Amniotic stem cell (primary cell): ENCODE results near the gene ME3.
A peak's percentile ranks its signal among the peaks of the same experiment; 100 is the strongest.
"Not testable (repeated sequence)": the region's sequence is repeated elsewhere in the genome, so short reads cannot be mapped to it uniquely, and the experiment has no call there.

Experiments
- DNase-seq: peaks from one replicate; lab custom pipeline; 2025; lab: John Stamatoyannopoulos, UW

The ME3 gene

DNA sequence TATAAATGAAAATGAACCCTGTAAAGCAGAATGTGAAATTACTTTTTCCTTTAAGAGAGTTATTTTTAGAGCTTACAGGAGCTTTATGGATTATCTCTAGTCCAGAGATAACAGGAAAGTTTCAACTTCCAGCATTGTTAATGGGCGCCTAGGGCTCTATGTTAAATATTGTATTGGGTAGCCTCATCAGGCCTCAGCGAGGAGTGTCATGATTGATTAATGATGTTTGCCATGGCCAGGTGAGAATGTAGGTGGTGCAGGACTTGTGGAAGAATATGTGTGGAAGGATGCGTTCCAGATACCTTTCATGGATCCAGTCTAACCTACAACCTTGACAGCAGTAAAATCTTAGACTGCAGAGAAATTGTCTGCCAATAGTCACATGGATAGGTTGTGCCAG is 50.6 kb downstream of the ME3 start:
- no peak for DNase-seq

DNA sequence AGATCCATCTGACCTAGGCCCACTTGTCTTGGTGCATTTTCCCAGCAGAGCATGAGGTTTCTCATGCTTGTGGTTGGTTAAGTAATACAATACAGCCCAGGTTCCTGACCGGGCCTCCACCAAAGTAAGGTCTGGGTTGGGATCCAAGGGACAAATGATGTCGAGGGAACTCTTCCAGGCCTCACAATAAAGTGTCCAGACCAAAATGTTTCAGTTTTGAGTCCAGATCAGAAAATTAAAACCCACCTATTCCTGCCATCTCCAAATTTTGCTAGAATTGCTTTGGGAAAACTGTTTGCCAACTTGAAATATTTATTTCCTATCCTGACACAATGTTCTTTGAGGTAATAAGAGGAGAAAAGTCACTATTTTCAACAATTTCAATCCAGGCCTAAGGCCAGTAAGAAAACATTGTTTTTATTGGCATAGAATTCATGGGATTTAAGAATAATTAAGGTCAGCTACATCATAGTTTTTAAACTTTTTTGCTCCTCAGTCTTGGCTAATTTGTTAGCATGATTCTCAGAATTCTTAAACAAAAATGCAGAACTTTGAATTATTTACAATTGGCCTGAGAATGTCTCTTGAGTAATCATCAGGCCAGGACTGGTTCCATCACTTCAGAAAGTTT is 51.4 kb downstream of the ME3 start:
- DNase-seq: peak; percentile 25

DNA sequence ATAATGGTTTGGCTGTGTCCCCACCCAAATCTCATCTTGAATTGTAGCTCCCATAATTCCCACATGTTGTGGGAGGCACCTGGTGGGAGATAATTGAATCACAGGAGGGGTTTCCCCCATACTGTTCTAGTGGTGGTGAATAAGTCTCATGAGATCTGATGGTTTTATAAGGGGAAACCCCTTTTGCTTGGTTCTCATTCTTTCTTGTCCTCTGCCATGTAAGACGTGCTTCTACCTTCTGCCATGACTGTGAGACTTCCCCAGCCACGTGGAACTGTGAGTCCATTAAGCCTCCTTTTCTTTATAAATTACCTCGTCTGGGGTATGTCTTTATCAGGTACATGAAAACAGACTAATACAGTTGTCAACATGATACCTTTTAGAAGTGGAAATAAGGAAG is 53.0 kb downstream of the ME3 start:
- not testable (repeated sequence) for DNase-seq

DNA sequence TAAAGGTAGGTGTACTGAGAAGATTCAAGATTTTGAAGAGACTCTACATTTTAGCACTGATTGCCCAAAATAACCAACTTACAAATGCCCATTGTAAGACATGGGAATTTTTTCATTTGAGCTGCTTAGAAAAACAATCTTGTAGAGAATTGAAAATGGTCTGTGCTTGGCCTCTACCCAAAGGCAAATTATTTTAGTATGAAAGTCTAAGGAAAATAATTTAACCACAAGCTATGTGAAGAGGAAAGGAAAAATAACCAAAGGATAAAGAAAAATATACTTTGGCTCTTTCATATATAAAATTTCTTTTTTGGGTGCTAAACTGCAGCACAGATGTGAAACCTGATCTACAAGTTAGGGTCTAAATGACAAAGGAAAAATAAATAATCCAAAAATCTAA is 54.9 kb downstream of the ME3 start:
- DNase-seq: peak; percentile 22

DNA sequence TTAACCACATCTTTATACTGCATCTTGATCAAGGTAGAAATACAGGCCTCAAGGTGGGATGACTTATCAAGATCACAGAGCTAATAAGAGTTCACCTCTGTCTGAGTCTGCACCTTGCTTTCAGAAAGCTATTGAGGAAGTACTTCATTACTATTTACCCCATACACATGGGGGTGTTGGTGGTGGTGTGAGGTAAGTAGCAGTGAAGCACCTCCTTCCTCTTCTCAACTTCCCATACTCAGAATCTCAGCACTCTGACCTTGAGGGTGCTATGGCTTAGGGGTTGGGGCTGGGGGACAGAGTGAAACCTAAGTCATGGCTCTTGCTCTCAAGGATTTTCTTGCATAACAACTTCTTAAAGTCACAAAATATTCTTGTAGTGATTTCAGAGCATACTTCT is 56.9 kb downstream of the ME3 start:
- no peak for DNase-seq

DNA sequence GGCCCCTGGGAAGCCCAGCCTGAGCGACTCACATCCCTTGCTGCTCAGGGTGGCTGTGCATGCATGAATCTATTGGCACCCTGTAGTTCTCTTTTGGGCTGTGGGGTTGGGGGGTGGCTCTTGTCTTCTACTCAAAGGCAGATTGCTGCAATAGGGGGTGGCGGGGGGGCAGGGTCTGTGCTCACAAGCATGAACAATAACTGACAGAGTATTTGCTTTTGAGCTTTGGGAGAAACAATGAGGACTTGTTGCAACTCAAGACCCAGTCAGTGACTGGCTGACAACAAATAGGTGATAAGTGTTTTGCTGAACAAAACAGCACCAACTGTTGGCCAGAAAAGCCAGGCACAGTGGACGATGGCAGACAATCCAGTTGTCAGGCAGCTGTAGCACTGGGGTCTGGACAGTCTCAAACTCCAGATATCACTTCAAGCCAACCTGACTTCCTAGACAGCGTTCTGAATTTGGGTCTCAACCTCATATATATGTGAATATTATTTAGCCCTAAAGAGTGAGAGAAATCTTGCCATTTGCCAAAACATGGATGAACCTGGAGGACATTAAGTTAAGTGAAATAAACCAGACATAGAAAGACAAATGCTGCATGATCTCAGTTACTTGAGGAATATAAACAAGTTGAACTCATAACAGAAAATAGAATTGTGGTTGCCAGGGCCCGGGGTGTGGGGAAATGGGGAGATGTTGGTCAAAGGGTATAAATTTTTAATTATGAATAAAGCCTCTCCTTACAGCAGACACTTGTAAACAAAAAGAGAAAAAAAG is 61.7 kb downstream of the ME3 start:
- no peak for DNase-seq

DNA sequence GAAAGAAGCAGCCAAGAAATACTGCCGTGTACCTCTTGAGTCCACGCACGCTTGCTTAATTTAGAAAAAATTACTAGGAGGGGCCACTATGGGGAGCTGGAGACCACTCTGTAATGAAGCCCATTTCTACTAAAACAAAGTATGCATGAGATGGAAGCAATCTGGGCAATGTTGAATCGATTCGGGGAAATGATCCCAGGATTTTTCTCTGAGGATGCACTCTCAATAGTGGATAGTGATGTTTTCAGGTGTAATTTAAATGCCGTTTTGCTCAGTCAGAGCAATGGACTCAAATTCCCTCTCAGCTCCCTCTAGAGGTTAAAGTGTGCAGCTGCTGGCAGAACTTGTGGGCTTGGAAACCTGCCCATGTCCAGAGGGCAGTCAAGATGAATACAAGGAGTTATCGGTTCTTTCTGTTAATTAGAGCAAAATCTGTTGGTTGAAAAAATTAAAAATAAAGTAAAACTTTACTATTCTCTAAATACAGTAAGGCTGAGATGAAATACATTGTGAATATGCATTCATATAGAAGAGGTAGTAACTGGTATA is 64.1 kb downstream of the ME3 start:
- DNase-seq: peak; percentile 62

DNA sequence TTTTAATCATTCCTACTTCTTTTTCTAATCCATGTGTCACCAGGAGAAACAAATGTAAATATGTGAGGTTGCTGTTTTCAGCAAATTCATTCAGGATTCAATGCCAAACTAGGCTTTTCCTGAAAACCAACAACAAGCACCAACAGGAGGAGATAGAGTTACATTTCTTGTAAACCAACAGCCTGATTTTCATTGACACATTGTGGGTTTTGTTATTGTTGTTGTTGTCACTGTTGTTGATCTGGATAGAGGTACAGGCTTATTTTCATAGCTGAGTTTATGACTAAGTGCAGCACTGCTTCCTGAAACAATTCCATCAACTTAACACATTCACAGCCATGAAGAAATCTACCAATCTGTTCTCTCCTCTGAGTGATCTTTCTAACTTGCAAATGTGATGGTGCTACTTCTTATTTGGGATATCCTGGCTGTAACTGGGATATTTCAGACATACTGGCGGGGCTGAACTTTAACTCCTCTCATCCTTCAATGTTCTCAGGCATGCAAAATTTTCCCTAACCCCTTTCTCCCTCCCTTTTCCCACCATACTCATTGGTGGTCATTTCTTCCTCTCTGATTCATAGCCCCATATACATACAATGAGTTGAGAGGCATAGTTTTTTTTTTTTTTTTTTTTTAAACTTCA is 65.5 kb downstream of the ME3 start:
- DNase-seq: no peak

DNA sequence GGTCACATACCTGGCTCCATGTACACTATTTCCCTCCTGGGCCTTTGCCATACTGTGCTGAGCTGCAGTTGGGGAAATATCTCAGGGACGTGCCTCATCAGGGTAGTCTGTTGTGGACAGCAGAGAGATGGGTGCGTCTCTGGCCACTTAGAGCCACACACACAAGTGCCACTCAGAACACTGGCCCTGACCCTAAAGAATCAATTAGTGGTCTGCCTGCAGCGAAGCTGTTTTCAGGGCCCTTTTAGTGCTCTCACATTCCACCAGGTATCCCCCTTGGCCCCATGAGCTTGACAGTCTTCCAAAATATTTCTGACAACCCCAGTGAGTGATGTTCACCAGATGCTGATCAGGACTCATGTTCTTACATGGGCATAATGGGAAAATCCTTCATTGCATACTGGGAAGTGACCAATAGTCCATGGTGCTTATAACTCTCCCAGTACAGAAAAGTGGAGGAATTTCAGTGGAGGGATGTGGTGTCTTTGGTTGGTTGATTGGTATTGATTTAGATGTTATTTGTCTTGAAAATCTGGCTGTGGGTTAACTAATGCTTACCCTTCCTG is 66.1 kb downstream of the ME3 start:
- DNase-seq: no peak

DNA sequence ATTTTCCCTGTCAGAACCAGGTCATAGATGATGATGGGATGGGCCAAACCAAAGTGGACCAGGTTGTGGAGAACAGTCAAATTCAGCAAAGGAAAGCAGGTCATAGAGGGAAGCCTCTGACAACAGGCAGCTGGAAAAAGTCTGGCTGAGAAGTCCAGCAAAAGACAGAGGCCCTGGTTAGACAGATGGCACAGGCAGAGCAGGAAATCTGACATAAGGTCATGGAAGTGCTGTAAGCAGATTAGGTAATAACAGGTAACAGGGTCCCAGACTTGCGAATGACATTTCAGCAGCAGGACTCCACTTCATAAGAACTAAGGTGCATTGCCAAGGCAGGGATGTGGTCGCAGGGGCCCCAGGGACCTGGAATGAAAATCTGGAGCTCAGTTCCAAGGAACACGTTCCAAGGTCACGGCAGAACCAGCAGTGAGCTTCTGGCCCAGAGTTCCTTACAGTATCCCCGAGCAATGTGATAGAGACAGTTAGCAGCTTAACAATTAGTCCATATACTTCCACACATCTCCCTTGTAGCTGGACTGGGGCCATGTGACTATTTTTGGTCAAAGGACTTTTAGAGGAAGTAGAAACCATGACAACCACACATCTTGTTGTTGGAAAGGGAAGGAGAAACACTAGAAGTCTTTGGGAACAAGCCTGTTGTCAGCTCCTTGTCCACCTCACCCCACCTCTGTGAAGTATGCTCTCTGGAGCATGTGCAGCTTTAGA is 75.4 kb downstream of the ME3 start:
- DNase-seq: no peak

DNA sequence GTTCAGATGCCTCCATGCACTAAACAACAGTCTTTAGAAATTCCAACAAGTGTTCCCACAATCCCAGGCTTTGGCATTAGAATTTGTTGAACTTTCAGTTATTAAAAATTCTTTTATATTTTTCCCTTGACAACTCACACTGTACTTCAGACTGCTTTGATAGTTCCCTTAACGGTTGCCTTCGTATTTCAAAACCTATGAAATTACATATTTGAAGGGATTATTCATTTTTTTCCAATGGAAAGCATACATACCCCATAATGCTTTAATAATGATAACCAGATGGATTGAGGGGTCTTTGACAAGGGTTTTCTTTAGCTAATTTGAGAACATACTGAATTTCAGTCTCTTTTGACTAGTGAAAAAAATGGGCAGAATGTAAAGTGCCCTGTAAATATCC is 76.5 kb downstream of the ME3 start:
- DNase-seq: no peak

DNA sequence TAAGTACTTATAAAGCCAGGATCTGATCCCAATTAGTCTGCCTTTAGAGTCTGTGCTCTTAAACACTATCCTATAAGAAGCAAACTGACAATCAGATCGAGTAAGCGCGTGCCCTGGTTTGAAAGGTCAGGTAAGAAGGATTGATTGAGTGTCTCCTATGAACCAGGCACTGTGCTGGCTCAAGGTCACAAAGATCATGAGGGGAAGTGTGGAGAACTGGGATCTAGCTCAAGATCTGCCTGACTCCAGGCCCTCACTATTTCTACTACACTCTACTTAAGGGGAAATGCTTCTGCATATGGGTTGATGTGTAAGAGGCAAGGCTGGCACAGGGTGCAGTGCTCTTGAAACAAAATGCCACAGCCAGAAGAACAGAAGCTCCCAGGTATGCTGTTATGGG is 77.0 kb downstream of the ME3 start:
- no peak for DNase-seq

DNA sequence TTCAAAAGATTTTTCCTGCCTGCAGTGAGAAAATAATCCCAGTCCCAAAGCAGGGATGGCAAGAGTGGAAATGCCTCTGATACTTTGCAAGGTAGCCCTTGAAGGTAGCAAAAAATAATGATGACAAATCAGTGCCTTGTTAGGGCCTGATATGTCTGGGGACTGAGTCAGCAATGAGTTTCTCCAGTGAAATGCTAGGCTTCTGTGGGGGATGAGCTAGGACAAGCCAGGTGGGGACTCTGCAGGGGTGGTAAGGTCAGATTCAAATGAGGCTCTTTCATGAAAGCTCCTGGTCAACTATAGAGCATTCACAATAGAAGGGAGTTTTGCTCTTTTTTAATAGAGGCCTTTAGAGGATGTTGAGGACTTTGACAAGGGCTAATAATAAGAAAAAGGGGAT is 77.7 kb downstream of the ME3 start:
- no peak for DNase-seq

DNA sequence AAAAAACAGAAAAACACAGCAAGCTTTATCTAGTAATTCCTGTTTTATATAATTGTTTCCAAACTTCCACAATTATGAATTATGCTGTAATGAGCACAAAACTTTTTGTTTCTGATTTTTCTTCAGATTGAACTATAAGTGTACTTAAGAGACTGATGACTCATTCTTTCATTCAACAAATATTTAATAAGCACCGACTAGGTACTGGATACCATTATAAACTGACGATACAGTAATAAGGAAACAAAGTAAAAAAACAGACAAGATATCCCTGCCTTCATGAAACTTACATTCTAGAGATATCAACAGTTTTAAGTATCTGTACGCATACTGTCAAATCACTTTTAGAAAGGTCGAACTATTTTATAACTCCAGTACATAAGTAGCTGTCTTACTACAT is 78.6 kb downstream of the ME3 start:
- DNase-seq: no peak

DNA sequence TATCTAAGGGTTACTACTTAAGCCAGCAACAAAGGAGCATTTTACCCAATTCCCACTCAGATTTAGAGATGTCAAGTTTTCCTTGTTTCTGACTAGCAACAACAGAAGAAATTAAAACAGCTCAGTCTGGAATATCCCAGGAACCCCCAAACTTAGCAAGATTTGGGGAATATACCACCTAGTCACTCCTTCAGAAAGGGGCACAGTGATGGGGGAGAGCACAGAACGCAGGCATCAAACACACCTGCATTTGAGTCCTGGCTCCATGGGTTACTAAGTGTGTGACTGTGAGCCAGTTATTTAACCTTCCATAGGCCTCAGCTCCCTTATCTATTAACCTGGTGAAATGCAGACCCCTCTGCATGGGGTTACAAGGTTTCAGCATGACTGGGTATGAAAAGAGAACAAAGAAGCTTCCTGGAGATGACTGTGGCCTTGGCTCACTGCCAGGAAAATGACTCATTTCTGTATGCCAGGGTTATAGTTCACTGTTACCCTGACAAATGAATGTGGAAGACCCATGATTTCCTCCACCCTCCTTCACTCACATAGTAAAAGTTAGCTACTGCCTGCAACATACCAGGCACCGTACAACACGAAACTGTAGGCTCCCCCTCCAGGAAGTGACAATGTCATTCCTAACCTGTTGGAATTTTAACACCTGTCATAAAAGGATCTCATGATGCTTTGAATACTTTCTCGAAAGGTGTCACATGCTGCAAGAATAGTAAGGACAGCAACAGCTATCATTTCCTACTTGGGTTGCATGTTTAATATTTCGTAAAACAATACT is 79.6 kb downstream of the ME3 start:
- no peak for DNase-seq

DNA sequence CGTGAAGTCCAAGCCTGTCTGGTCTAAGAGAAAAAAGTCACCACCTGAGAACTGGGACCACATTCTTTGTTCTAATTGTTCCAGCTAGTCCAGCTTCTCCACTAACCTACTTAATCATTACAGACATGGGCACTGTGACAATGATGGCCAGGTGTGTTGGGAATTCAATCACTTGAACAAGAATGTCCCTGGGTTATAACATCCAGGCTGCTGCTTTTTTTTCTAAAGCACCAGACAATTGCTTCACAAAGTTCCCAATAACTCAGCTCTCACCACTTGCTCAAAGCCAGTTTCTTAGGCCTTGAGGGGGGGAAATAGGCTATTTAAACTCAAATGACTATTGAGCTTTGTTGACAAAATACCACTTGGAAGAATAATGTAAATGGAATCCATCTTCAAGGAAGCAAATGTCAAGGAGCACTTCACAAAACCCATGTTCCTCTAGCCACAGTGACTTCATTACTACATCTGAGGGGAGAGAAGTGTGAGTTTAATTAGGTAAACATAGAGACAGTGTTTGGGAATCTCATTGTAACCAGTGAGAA is 80.3 kb downstream of the ME3 start:
- no peak for DNase-seq

DNA sequence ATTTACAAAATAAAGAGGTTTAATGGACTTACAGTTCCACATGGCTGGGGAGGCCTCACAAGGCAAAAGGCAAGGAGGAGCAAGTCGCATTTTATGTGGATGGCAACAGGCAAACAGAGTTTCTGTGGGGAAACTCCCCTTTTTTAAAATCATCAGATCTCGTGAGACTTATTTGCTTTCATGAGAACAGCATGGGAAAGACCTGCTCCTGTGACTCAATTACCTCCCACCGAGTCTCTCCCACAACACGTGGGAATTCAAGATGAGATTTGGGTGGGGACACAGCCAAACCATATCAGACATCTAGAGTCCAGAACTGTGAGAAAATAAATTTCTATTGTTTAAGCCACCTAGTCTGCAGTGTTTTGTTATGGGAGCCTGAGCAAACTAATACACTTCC is 80.8 kb downstream of the ME3 start:
- DNase-seq: no peak

DNA sequence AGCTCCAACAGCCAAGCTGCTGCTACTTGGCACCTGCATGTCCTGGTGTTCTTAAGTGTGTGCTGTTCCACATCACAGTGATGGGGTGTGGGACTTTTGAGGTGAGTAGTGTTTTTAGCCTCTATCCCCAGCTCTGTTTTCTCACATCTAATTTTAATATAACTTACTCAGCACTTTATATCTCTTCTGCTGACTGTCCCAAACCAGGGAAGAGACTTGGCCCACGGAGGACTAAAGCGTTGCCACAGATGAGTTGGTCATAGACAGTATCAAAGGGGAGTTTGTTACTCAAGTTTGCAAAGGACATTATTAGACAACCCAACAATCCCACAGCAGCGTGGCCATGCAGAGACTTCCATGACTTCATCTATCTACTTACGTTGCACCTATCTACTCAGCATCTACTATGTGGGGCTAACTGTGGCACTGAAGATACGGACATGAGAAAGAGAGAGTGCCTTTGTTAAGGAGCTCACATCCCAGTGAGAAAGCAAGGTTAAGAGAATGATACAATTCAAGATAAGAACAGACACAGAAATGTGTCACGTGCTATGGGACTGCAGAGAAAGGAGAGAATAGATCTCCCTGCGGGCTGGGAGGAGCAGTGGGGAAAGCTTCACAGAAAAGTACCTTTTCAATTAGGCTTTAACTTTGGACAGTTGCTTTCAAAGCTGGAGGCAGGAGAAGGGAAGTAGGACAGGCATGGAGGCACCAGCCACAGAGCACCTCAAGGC is 82.4 kb downstream of the ME3 start:
- no peak for DNase-seq

DNA sequence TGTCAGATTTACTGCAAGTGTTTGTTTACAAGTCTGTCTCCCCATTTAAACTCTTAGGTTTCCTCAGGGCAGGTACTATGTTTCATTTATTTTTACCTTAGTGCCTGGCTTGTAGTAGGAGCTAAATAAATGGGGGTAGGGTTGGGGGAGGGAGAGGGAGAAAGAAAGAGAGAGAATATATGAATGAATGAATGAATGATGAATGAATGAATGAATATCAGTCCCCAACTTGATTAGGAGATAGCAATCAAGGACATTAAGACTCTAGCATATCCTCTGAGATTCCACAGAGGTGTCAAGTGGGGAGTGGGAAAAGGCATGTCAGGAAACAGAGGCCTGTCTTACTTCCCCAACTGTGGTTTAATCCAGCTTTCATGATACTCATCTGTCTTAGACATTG is 83.2 kb downstream of the ME3 start:
- DNase-seq: no peak

DNA sequence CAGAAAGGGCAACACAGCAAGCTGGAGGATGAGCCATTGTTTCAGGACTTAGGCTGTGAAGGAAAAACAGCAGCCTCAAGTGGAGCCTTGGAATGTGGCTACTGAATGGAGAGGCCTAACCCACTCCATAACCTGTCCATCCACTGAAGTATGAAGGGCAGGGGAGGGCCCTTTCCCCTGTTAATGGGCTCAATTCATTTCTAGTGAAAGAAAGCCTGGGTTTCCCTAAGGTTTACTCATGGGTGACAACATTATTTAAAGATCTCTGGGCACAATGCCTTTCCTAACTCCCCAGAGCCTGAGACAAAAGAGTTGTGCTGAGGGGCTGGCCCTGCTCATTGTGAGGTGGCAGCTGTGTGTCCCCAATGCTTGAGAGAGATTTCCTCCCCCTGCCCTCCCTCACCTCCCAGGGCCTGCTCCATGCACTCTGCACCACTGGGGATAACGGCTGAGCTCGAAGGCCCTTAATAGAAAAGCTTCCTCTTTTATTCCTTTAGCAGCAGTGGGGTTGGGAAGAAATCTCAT is 83.8 kb downstream of the ME3 start:
- DNase-seq: no peak
